Measurements from ENCODE around the gene FEM1C. TPM values are rescaled to one million over a fixed set of nuclear protein-coding genes. Genes with fewer than 3 reads are reported as not detected.

FEM1C gene
- total and polyA plus RNA-seq, 9 of the 15 experiments (the other 6 are each of a cell fraction or from before 2014, with no cell fraction given): 1.4 to 9.3 (median 4.3) TPM

GRCh38 chr5:115544436-115545350 lies at the start of gene FEM1C (continued):
- TF ChIP-seq NFATC3 (IDR thresholded peaks at IDR 0.05) (no peak), ZNF830 (CRISPR knock-in tag; IDR thresholded peaks at IDR 0.05) (0 out of 2 replicates have a peak, but pooled peaks have one; percentile 35), ZNF121 (CRISPR knock-in tag; conservative IDR thresholded peaks at IDR 0.05) (no peak), ESRRB (CRISPR knock-in tag; IDR thresholded peaks at IDR 0.05; ENCODE audit: borderline replicate concordance) (no peak), ATF7 (IDR thresholded peaks at IDR 0.05) (peak; percentile 74), SMC3 (conservative IDR thresholded peaks at IDR 0.05; ENCODE audit: insufficient read depth, low read depth, low read length) (no peak), ZNF639 (CRISPR knock-in tag; conservative IDR thresholded peaks at IDR 0.05 in 1 of 2, IDR thresholded peaks at IDR 0.05 in 1 of 2) (no peak), CXXC5 (CRISPR knock-in tag; IDR thresholded peaks at IDR 0.05) (peak; percentile 59), E2F3 (CRISPR knock-in tag; IDR thresholded peaks at IDR 0.05) (peak; percentile 68; the same call in 1 of the 2 replicates), PML (IDR thresholded peaks at IDR 0.05; ENCODE audit: low read length) (peak; percentile 47; the same call in 1 of the 2 replicates), ZFX (CRISPR knock-in tag; IDR thresholded peaks at IDR 0.05) (peak; percentile 98), CHCHD3 (CRISPR knock-in tag; IDR thresholded peaks at IDR 0.05) (0 out of 2 replicates have a peak, but pooled peaks have one; percentile 60), ARNT (IDR thresholded peaks at IDR 0.05) (no peak)
- TF ChIP-seq, protein P1, sequence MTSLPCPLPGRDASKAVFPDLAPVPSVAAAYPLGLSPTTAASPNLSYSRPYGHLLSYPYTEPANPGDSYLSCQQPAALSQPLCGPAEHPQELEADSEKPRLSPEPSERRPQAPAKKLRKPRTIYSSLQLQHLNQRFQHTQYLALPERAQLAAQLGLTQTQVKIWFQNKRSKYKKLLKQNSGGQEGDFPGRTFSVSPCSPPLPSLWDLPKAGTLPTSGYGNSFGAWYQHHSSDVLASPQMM (CRISPR knock-in tag; IDR thresholded peaks at IDR 0.05): no peak
